ENCODE measurements around the gene AUTS2. TPM values are rescaled to one million over a fixed set of nuclear protein-coding genes. Genes with fewer than 3 reads are reported as not detected.

AUTS2 gene
- total RNA-seq, 1 experiment from 2014 or later: 256 TPM

DNA sequence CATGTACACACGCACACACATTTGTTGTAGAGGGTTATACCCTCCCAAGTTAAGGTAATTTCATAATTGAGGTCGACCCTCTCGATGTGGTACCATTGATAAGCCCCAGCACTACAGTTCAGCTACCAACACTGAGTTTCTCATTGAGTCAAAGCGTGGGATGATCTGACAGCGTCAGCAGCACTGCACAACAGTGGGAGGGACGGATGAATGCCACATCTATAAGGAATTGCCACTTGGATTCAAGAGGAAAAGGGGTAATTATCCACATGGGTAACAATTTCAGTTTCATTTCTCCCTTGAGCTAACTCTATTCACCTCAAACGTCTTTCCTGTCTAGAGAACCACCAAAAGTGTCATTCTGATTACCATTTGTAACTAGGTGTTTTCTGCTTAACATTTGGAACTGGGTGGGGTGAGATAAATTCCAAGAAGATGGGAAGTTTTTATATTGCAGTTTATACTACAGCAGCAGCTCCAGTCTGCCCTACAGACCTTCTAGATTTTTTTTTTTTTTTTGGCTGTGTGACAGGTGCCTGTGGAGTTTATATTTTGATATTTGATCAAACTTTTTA lies 342.9 kb downstream of the AUTS2 start:
- H3K4me1 Mint-ChIP-seq: peaks cover 4 to 8% of the 10 kb centered on the region in 2 experiments
- no peaks in the 10 kb centered on the region for H4K20me1 ChIP-seq (ENCODE audit: control insufficient read depth, insufficient read depth, insufficient read length)

More for the DNA sequence above, 342.9 kb downstream of the AUTS2 start:
- H2BK15ac ChIP-seq (ENCODE audit: low read depth, low read length): no peak overlapping the region
- H4K5ac ChIP-seq (ENCODE audit: insufficient read length, low read depth, low read length): no peak overlapping the region
- H3K9me3 ChIP-seq (ENCODE audit: control insufficient read depth, low read depth, low read length): no peaks in the 10 kb centered on the region
- H3K23me2 ChIP-seq (ENCODE audit: insufficient read length, low read depth, low read length, poor library complexity, severe bottlenecking): no peaks in the 10 kb centered on the region
- Mint-ChIP-seq H3K36me3 (ENCODE audit: insufficient read depth in 1 of 3, low read depth in 3 of 3) (no peaks in the 10 kb centered on the region), H3K4me3 (no peak overlapping the region), H3K9me3 (no peaks in the 10 kb centered on the region), H3K27me3 (ENCODE audit: low read depth) (no peaks in the 10 kb centered on the region; the same call in 1 of the 2 replicates), H3K27ac (no peak overlapping the region)
- no peaks in the 10 kb centered on the region for H3K27me3 ChIP-seq (ENCODE audit: insufficient read depth, low read length)
- H2AFZ ChIP-seq (ENCODE audit: low read length): no peak overlapping the region
- H3K4me1 ChIP-seq (ENCODE audit: insufficient read depth, low read length): no peaks in the 10 kb centered on the region; the same call in 1 of the 2 replicates
- no peak overlapping the region for H4K8ac ChIP-seq (replicated peaks; ENCODE audit: insufficient read length, low read depth, low read length)
- no peak overlapping the region for H2BK20ac ChIP-seq (ENCODE audit: low read depth, low read length, poor library complexity, severe bottlenecking)
- no peak overlapping the region for H2BK5ac ChIP-seq (ENCODE audit: insufficient read length, low read length)
- no peak overlapping the region for H4K91ac ChIP-seq (ENCODE audit: insufficient read length, low read depth, low read length)
- H3K27ac ChIP-seq (ENCODE audit: insufficient read length, low read depth, low read length): no peak overlapping the region
- no peak overlapping the region for H3K14ac ChIP-seq (ENCODE audit: insufficient read depth, low read length)
- WGBS (ENCODE audit: extremely low coverage, insufficient read length, low lambda C conversion rate): no CpG with 5 or more reads among the region's 7 CpGs
- no peak overlapping the region for H3K4me2 ChIP-seq (ENCODE audit: insufficient read depth, insufficient read length, low read length)
- TF ChIP-seq CTCF (conservative IDR thresholded peaks at IDR 0.05): no peak
- DNase-seq: no peak
- no peak overlapping the region for H3K4ac ChIP-seq (ENCODE audit: low read depth, low read length)
- H2BK120ac ChIP-seq (ENCODE audit: low read depth, low read length, poor library complexity, severe bottlenecking): no peak overlapping the region
- H3K79me1 ChIP-seq (ENCODE audit: insufficient read depth, low read depth, low read length, poor library complexity, severe bottlenecking): no peaks in the 10 kb centered on the region
- no peaks in the 10 kb centered on the region for H3K79me2 ChIP-seq (ENCODE audit: insufficient read depth, low read length)
- no peak overlapping the region for H3K18ac ChIP-seq (ENCODE audit: insufficient read length, low read depth, low read length)
- no peak overlapping the region for H3K9ac ChIP-seq (ENCODE audit: extremely low read depth, insufficient read length, low read length)
- no peak overlapping the region for H2BK12ac ChIP-seq (ENCODE audit: insufficient read length, low read depth, low read length)
- H3K56ac ChIP-seq (ENCODE audit: insufficient read length, low read depth, low read length): no peak overlapping the region
- no peak overlapping the region for H2AK5ac ChIP-seq (ENCODE audit: insufficient read length, low read length)
- no peak overlapping the region for H3K23ac ChIP-seq (ENCODE audit: insufficient read length, low read depth, low read length)
- no peak overlapping the region for H3T11ph ChIP-seq (ENCODE audit: low read length)

Data from H9 (cell line).